Measurements from ENCODE around the gene TMEM214. TPM values are rescaled to one million over a fixed set of nuclear protein-coding genes. Genes with fewer than 3 reads are reported as not detected.

TMEM214 gene
- polyA plus RNA-seq, 5 donors, result 56.8 to 89.2 (median 75.8) TPM

GRCh38 chr2:27038631-27039339 is 6.0 kb downstream of the TMEM214 start:
- DNase-seq, result no peak

- no peak for DNase-seq
Measured at GRCh38 chr2:27039426-27039825, 6.7 kb downstream of the TMEM214 start.

- DNase-seq, result no peak
Measured at GRCh38 chr2:27039871-27040270, 7.1 kb downstream of the TMEM214 start.

GRCh38 chr2:27040282-27040681 is 7.5 kb downstream of the TMEM214 start:
- DNase-seq, result no peak

- DNase-seq, result no peak
Measured at GRCh38 chr2:27041752-27042151, 9.0 kb downstream of the TMEM214 start.

- DNase-seq, result no peak
Measured at GRCh38 chr2:27042159-27042661, 9.4 kb downstream of the TMEM214 start.

- no peak for DNase-seq
Measured at GRCh38 chr2:27042985-27043634, 10.3 kb downstream of the TMEM214 start.

GRCh38 chr2:27049422-27050280 is 16.9 kb downstream of the TMEM214 start:
- DNase-seq, result no peak

- DNase-seq, result peak; percentile 91 to 95
Measured at GRCh38 chr2:27050281-27050995, 17.7 kb downstream of the TMEM214 start.

GRCh38 chr2:27050996-27051901 is 18.5 kb downstream of the TMEM214 start, which contains the start of gene AGBL5:
Gene AGBL5, plus strand, starts transcription at chr2:27051668. Its CDS starts 1,291 bp downstream, at chr2:27052959.
- DNase-seq, result peak; percentile 90 to 95

- DNase-seq, result no peak
Measured at GRCh38 chr2:27051902-27052645, 19.3 kb downstream of the TMEM214 start.

- no peak for DNase-seq
Measured at GRCh38 chr2:27053321-27053720, 20.6 kb downstream of the TMEM214 start.

GRCh38 chr2:27053776-27054175 is 21.0 kb downstream of the TMEM214 start:
- no peak for DNase-seq

GRCh38 chr2:27054721-27055120 is 22.0 kb downstream of the TMEM214 start:
- no peak for DNase-seq

GRCh38 chr2:27057184-27057583 is 24.4 kb downstream of the TMEM214 start:
- DNase-seq, result no peak

GRCh38 chr2:27058210-27058609 is 25.4 kb downstream of the TMEM214 start:
- DNase-seq, result no peak

- no peak for DNase-seq
Measured at GRCh38 chr2:27059141-27059820, 26.5 kb downstream of the TMEM214 start.

- no peak for DNase-seq
Measured at GRCh38 chr2:27060323-27060722, 27.6 kb downstream of the TMEM214 start.

- DNase-seq, result no peak
Measured at GRCh38 chr2:27065128-27065527, 32.4 kb downstream of the TMEM214 start.

Data from right lung (tissue), 5 donors.